KOPT-K1 (cell line): ENCODE results near the gene CNTNAP2.

Experiments used
- H3K27ac ChIP-seq: fragments of 200-600 bp; sonication (generic); 2 replicates; pipeline ENCODE4 v1.5.1; 2016; ENCODE audit warnings: antibody characterized with exemption, mild to moderate bottlenecking, low read depth, low read length; ENCODE audit not compliant: poor library complexity, severe bottlenecking
- H3K36me3 ChIP-seq: fragments of 200-600 bp; sonication (generic); 2 replicates; pipeline ENCODE4 v1.5.1; 2017; ENCODE audit warnings: antibody characterized with exemption, mild to moderate bottlenecking, low read length, moderate library complexity; ENCODE audit not compliant: insufficient read depth
- H3K9me3 ChIP-seq: fragments of 200-600 bp; sonication (generic); 2 replicates; pipeline ENCODE4 v1.5.1; 2017; ENCODE audit warnings: antibody characterized with exemption, low read length, mild to moderate bottlenecking; ENCODE audit not compliant: insufficient read depth, poor library complexity, severe bottlenecking

CNTNAP2 gene

DNA sequence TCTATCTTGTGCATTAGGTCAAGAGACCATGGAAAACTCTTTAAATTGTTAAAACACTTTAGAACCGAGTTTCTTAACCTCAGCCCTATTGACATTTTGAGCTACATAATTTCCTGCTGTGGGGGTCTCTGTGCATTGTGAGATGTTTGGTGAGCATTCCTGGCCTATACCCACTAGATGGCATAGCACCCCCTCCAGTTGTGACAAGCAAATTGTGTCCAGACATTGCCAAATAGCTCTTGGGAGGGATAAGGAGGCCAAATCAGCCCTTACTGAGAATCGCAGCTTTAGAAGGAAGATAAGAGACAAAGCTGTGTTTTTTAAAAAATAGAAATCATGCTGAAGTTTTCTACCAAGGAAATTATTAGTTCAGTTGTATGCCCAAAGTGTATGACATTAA lies 1315.5 kb downstream of the CNTNAP2 start:
- Histone ChIP-seq H3K27ac (no peak overlapping the region), H3K36me3 (no peaks in the 10 kb centered on the region), H3K9me3 (no peaks in the 10 kb centered on the region)

DNA sequence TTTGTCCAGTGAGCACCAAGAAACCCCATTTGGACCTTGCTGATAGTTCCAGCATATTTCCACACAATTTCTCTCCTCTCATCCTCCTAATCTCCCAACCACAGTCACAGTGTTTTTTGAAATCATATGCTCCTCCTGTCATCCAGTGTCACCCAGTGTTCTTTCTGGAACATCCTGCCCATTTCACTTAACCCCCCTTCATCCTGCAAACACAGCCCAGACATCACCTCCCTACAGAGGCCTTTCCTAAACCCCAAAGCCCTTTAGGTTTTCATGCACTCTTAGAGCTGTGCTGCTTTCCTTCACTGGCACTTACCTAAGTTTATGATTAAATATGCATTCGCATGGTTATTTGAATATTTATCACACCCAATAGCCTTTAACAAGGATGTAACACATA lies 1316.0 kb downstream of the CNTNAP2 start:
- H3K9me3 ChIP-seq, result no peaks in the 10 kb centered on the region
- no peaks in the 10 kb centered on the region for H3K36me3 ChIP-seq
- no peak overlapping the region for H3K27ac ChIP-seq

- Histone ChIP-seq H3K36me3 (no peaks in the 10 kb centered on the region), H3K27ac (no peak overlapping the region), H3K9me3 (no peaks in the 10 kb centered on the region)
Measured at GRCh38 chr7:147436718-147437117, 1320.1 kb downstream of the CNTNAP2 start.

GRCh38 chr7:147438216-147438615 lies 1321.6 kb downstream of the CNTNAP2 start:
- Histone ChIP-seq H3K9me3 (no peaks in the 10 kb centered on the region), H3K27ac (no peak overlapping the region), H3K36me3 (no peaks in the 10 kb centered on the region)

- H3K9me3 ChIP-seq, result no peaks in the 10 kb centered on the region
- H3K36me3 ChIP-seq, result no peaks in the 10 kb centered on the region
- H3K27ac ChIP-seq, result no peak overlapping the region
Measured at GRCh38 chr7:147443942-147444341, 1327.3 kb downstream of the CNTNAP2 start.

GRCh38 chr7:147452816-147453215 lies 1336.2 kb downstream of the CNTNAP2 start:
- H3K9me3 ChIP-seq, result no peaks in the 10 kb centered on the region
- no peaks in the 10 kb centered on the region for H3K36me3 ChIP-seq
- H3K27ac ChIP-seq, result no peak overlapping the region

GRCh38 chr7:147465223-147465622 lies 1348.6 kb downstream of the CNTNAP2 start:
- H3K36me3 ChIP-seq, result no peaks in the 10 kb centered on the region
- no peaks in the 10 kb centered on the region for H3K9me3 ChIP-seq
- no peak overlapping the region for H3K27ac ChIP-seq

DNA sequence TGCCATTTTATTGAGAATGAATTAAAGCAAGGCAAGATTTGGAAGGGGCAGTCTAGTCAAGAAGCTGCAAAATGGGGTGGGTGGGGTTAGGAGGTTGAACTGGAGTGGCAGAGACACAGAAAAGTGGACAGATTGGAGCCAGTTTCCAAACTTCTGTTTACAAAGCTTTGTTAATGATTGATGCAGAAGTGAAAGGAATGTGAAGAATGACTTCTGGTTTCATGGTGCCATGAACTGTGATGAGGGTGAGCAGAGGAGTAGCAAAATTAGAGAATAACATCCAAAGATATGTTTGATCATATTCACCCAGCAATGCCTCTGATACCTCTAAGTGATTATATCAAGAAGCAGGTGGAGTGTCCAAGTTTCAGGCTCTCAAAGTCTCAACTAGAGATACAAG lies 1356.0 kb downstream of the CNTNAP2 start:
- Histone ChIP-seq H3K36me3 (no peaks in the 10 kb centered on the region), H3K9me3 (no peaks in the 10 kb centered on the region), H3K27ac (no peak overlapping the region)

- H3K27ac ChIP-seq, result no peak overlapping the region
- H3K36me3 ChIP-seq, result no peaks in the 10 kb centered on the region
- no peaks in the 10 kb centered on the region for H3K9me3 ChIP-seq
Measured at GRCh38 chr7:147474862-147475261, 1358.3 kb downstream of the CNTNAP2 start.

DNA sequence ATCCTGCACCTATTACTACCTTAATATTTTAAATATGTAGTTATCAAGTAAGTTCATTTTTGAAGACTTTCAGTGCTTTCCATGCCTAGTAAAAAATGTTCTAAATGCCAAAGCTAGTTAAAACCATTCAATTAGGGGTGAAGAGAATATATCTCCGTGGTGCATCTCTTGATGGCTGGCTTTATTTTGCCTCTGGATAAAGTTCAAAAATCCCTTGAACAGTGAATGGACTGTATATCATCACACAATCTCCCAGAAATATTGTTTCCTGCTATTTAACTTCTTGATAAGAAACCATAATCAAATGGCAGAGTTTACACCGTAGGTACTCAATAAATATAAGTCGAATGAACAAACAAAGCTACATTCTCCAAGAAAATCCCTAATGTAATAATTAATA lies 1360.9 kb downstream of the CNTNAP2 start:
- Histone ChIP-seq H3K27ac (no peak overlapping the region), H3K9me3 (no peaks in the 10 kb centered on the region), H3K36me3 (no peaks in the 10 kb centered on the region)

GRCh38 chr7:147478796-147479195 lies 1362.2 kb downstream of the CNTNAP2 start:
- no peaks in the 10 kb centered on the region for H3K36me3 ChIP-seq
- no peaks in the 10 kb centered on the region for H3K9me3 ChIP-seq
- H3K27ac ChIP-seq, result no peak overlapping the region

DNA sequence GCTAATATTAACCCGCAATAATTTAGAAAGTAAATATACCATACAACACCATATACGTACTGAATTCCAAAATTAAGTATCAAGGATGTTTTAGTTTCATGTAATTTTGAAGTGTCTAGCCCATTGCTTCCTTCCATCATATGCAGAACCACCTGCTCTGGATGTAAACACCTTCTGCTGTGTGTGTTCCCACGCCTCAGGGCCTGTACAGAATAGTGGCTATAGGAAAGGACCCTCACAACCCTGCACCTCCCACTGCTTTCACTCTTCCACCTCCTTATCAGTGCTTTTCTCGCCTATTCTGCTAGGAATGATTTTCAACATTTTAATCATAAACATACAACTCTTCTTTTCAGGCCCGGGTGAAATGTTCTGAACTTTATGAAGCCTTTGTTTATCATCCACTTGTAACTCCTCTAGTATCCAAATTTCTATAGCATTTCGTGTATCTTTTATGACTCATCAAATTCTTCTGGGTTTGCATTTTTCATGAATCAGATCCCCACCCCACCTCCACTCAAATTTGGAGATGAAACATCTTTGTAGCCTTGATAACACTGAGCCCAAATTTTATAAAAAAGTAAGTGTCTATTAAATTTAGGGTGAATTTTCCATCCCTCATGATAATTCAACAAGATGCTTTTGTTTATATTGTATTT lies 1367.2 kb downstream of the CNTNAP2 start:
- H3K36me3 ChIP-seq, result no peaks in the 10 kb centered on the region
- no peaks in the 10 kb centered on the region for H3K9me3 ChIP-seq
- no peak overlapping the region for H3K27ac ChIP-seq

GRCh38 chr7:147485660-147486210 lies 1369.1 kb downstream of the CNTNAP2 start:
- H3K9me3 ChIP-seq, result no peaks in the 10 kb centered on the region
- no peak overlapping the region for H3K27ac ChIP-seq
- H3K36me3 ChIP-seq, result no peaks in the 10 kb centered on the region

DNA sequence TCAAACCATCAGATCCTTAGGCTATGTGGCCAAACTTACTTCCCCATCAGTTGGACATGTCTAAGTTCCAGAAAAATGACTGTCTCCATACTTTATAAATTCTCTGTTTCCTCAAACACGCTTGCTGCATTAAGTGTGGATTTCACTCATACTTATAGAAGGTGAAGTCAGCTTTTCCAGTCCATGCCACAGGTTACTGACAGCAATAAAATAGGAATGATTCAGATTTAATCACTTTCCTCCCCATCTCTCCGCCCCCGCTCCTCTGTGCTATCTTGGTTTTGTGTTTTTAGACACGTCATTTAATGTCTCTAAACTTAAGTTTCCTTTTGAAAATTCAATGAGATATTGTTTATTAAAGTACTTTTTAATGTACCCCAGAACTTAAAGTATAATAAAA lies 1376.0 kb downstream of the CNTNAP2 start:
- no peaks in the 10 kb centered on the region for H3K36me3 ChIP-seq
- no peak overlapping the region for H3K27ac ChIP-seq
- H3K9me3 ChIP-seq, result no peaks in the 10 kb centered on the region

GRCh38 chr7:147496209-147496608 lies 1379.6 kb downstream of the CNTNAP2 start:
- Histone ChIP-seq H3K9me3 (no peaks in the 10 kb centered on the region), H3K27ac (no peak overlapping the region), H3K36me3 (no peaks in the 10 kb centered on the region)

DNA sequence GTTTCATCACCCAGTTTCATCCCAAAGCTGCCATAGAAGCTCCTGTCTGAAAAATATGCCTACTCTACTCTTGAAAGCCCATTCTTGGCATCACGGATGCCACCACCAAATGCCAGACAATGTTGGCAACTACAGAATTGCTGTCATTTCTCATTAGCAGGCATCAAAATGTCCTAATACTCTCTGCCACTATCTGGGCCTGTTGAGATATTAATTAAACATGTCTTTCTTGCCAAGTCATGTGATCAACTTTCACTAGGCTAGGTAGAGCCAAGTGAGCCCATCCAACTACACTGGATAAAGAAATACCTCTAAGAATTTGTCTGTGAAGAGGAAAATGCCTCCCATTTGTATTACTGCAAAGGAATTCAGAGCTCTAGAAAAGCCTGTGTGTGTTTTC lies 1380.6 kb downstream of the CNTNAP2 start:
- Histone ChIP-seq H3K9me3 (no peaks in the 10 kb centered on the region), H3K36me3 (no peaks in the 10 kb centered on the region), H3K27ac (no peak overlapping the region)
